GM18505 (cell line): ENCODE data around the gene BEST1.

Experiments used
- ATAC-seq: cut with Tn5 transposase; IDR thresholded peaks from one replicate; pipeline ENCODE4 v1.9.1; 2021; ENCODE audit not compliant: unreplicated experiment
- POLR2A ChIP-seq: IDR thresholded peaks from 4 replicates; pipeline ENCODE4 v1.6.1; 2011; ENCODE audit warnings: borderline replicate concordance; ENCODE audit not compliant: insufficient read depth, insufficient read length; ENCODE audit errors: extremely low read depth

Gene BEST1

GRCh38 chr11:61950035-61950547, at the start of gene BEST1:
Gene BEST1, plus strand, starts transcription at chr11:61950351. Its CDS starts 1,456 bp downstream, at chr11:61951807.
- no peak for TF ChIP-seq POLR2A
- no peak for ATAC-seq

- no peak for ATAC-seq
- TF ChIP-seq POLR2A = no peak
These were observed 48.8 kb upstream of the BEST1 start for GRCh38 chr11:61901397-61901796.

GRCh38 chr11:61902313-61902712, 47.8 kb upstream of the BEST1 start:
- ATAC-seq = no peak
- TF ChIP-seq POLR2A = no peak

GRCh38 chr11:61903845-61904244, 46.3 kb upstream of the BEST1 start:
- TF ChIP-seq POLR2A = no peak
- no peak for ATAC-seq

GRCh38 chr11:61904539-61905048, 45.6 kb upstream of the BEST1 start:
- no peak for TF ChIP-seq POLR2A
- no peak for ATAC-seq

- ATAC-seq = no peak
- no peak for TF ChIP-seq POLR2A
These were observed 45.0 kb upstream of the BEST1 start for GRCh38 chr11:61905067-61905696.

- no peak for ATAC-seq
- no peak for TF ChIP-seq POLR2A
These were observed 44.2 kb upstream of the BEST1 start for GRCh38 chr11:61905801-61906521.

GRCh38 chr11:61906522-61906909, 43.6 kb upstream of the BEST1 start:
- no peak for TF ChIP-seq POLR2A
- no peak for ATAC-seq

- TF ChIP-seq POLR2A = no peak
- no peak for ATAC-seq
These were observed 42.9 kb upstream of the BEST1 start for GRCh38 chr11:61907282-61907681.

GRCh38 chr11:61907871-61908729, 42.1 kb upstream of the BEST1 start:
- TF ChIP-seq POLR2A = no peak
- ATAC-seq = no peak

- no peak for ATAC-seq
- TF ChIP-seq POLR2A = no peak
These were observed 41.3 kb upstream of the BEST1 start for GRCh38 chr11:61908730-61909316.

GRCh38 chr11:61910187-61911127, 39.7 kb upstream of the BEST1 start:
- ATAC-seq = no peak
- TF ChIP-seq POLR2A = no peak
